Vagina (tissue), 2 donors: ENCODE results near the gene PARVB. TPM values are rescaled to one million over a fixed set of nuclear protein-coding genes. Genes with fewer than 3 reads are reported as not detected.

Experiments used
- DNase-seq, 2 donors: peaks; one replicate each; pipeline ENCODE4 v3.0.0-alpha.2; 2017; ENCODE audit errors: extremely low spot score in 2 of 2
- H3K27ac ChIP-seq: fragments of 200-600 bp; sonication (generic); one replicate; pipeline ENCODE4 v1.5.1; 2019
- H3K27me3 ChIP-seq: fragments of 200-600 bp; sonication (generic); one replicate; pipeline ENCODE4 v1.5.1; 2019
- H3K36me3 ChIP-seq, 2 donors: fragments of 200-600 bp; sonication (generic); one replicate each; pipeline ENCODE4 v1.5.1; 2017 to 2019
- H3K4me1 ChIP-seq: fragments of 200-600 bp; sonication (generic); one replicate; pipeline ENCODE4 v1.5.1; 2019
- H3K4me3 ChIP-seq, 2 donors: fragments of 200-600 bp; sonication (generic); 1 replicate in 1 of 2; 2 replicates in 1 of 2; pipeline ENCODE4 v1.5.1; 2016 to 2019
- H3K9me3 ChIP-seq: fragments of 200-600 bp; sonication (generic); one replicate; pipeline ENCODE4 v1.5.1; 2019
- CTCF ChIP-seq, 3 experiments: fragments of 450-650 bp in 2 of 3; fragments of 200-600 bp in 1 of 3; sonication (generic) in 1 of 3; IDR thresholded peaks; one replicate each; pipeline ENCODE4 v1.5.1; 2017 to 2019; ENCODE audit warnings: antibody characterized with exemption in 3 of 3, mild to moderate bottlenecking in 2 of 3, moderate library complexity in 2 of 3
- POLR2A ChIP-seq, 2 donors: fragments of 450-650 bp; IDR thresholded peaks; one replicate each; pipeline ENCODE4 v1.6.1; 2017; ENCODE audit warnings: antibody characterized with exemption in 2 of 2, mild to moderate bottlenecking in 2 of 2, moderate library complexity in 2 of 2
- POLR2AphosphoS5 ChIP-seq, 2 donors: sonication (generic); formaldehyde crosslinking; IDR thresholded peaks; one replicate each; pipeline ENCODE4 v1.9.0; 2017; ENCODE audit warnings: antibody characterized with exemption in 2 of 2, mild to moderate bottlenecking in 2 of 2, low read depth in 1 of 2; ENCODE audit not compliant: insufficient read depth in 1 of 2
- intact Hi-C: fragments of 100-400 bp; cut with DNase I; formaldehyde crosslinking; loops from one replicate; pipeline ENCODE4 v1.15.1; 2023
- total RNA-seq: library from RNA; depleted of rRNA; stranded (reverse); fragments of >200 nt; gene quantifications from one replicate; pipeline ENCODE4 v1.2.3, GENCODE V29; 2016

PARVB gene
- total RNA-seq, 1 donor from 2014 or later, result 11.3 TPM

DNA sequence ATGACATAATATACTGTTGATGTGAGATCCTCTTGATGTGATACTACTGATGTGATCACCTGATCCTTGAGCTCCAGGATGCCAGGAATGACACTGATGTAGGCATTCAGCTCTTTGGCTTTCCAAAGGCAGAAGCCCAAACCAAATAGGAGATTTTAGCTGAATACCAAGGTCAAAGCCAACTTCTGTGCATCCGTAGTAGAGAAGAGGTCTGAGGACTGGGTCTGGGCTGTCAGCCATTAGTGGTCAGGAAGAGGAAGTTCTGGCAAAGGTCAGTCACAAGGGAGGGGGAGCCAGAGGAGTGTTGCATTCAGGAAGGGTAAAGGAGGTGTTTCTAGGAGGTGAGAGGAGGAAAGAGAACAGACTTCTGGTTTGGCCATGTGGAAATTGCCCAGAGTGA, 103.3 kb downstream of the PARVB start:
- DNase-seq, result no peak

GRCh38 chr22:44128958-44129618, 105.0 kb downstream of the PARVB start:
- TF ChIP-seq POLR2A (IDR thresholded peaks at IDR 0.05) (no peak), POLR2AphosphoS5 (IDR thresholded peaks at IDR 0.05; ENCODE audit: insufficient read depth in 1 of 2, low read depth in 1 of 2) (no peak), CTCF (IDR thresholded peaks at IDR 0.05) (no peak)
- H3K27me3 ChIP-seq, result no peaks in the 10 kb centered on the region
- no peak overlapping the region for H3K4me3 ChIP-seq
- H3K9me3 ChIP-seq, result peaks cover 8% of the 10 kb centered on the region
- H3K4me1 ChIP-seq, result peaks cover 13% of the 10 kb centered on the region
- H3K27ac ChIP-seq, result no peak overlapping the region
- intact Hi-C loops, result no loop called here
- DNase-seq, result no peak
- no peaks in the 10 kb centered on the region for H3K36me3 ChIP-seq

More for the DNA sequence above, 103.3 kb downstream of the PARVB start:
- H3K4me3 ChIP-seq, result no peak overlapping the region
- H3K4me1 ChIP-seq, result peaks cover 13% of the 10 kb centered on the region
- intact Hi-C loops, result no loop called here
- no peak for TF ChIP-seq CTCF (IDR thresholded peaks at IDR 0.05)
- TF ChIP-seq POLR2AphosphoS5 (IDR thresholded peaks at IDR 0.05; ENCODE audit: insufficient read depth in 1 of 2, low read depth in 1 of 2), result no peak
- TF ChIP-seq POLR2A (IDR thresholded peaks at IDR 0.05), result no peak
- H3K27me3 ChIP-seq, result no peaks in the 10 kb centered on the region
- no peak overlapping the region for H3K27ac ChIP-seq
- peaks cover 8% of the 10 kb centered on the region for H3K9me3 ChIP-seq
- H3K36me3 ChIP-seq, result no peaks in the 10 kb centered on the region

DNA sequence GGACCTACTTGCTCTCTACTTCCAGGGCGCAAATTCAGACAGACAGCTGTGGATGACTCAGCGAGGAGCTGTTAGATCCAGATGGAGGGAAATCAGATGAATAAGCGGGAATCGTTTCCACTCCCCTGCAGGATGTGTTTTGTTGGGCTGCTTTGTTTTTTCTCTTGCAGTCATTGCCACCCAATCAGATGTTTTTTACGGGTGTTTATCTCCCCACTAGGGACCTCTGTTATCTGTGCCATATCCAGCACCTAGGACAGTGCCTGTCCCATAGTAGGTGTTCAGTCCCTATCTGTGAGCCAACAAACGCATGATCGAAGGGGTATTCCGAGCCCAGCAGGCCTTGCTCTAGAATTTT, 105.5 kb downstream of the PARVB start:
- intact Hi-C loops, result no loop called here
- TF ChIP-seq POLR2AphosphoS5 (IDR thresholded peaks at IDR 0.05; ENCODE audit: insufficient read depth in 1 of 2, low read depth in 1 of 2) (no peak), CTCF (IDR thresholded peaks at IDR 0.05) (no peak), POLR2A (IDR thresholded peaks at IDR 0.05) (no peak)
- Histone ChIP-seq H3K4me1 (peaks cover 13% of the 10 kb centered on the region), H3K27ac (no peak overlapping the region), H3K36me3 (no peaks in the 10 kb centered on the region), H3K9me3 (peaks cover 8% of the 10 kb centered on the region), H3K27me3 (no peaks in the 10 kb centered on the region), H3K4me3 (no peak overlapping the region)
- DNase-seq, result no peak

GRCh38 chr22:44130076-44130711, 106.1 kb downstream of the PARVB start:
- Histone ChIP-seq H3K27me3 (no peaks in the 10 kb centered on the region), H3K4me3 (no peak overlapping the region), H3K36me3 (peaks cover 0 to 3% of the 10 kb centered on the region in 2 donors), H3K27ac (no peak overlapping the region), H3K9me3 (peaks cover 8% of the 10 kb centered on the region), H3K4me1 (peaks cover 13% of the 10 kb centered on the region)
- DNase-seq, result no peak
- intact Hi-C loops, result no loop called here
- no peak for TF ChIP-seq POLR2AphosphoS5 (IDR thresholded peaks at IDR 0.05; ENCODE audit: insufficient read depth in 1 of 2, low read depth in 1 of 2)
- no peak for TF ChIP-seq POLR2A (IDR thresholded peaks at IDR 0.05)

GRCh38 chr22:44131412-44131811, 107.3 kb downstream of the PARVB start:
- Histone ChIP-seq H3K36me3 (peaks cover 0 to 10% of the 10 kb centered on the region in 2 donors), H3K27ac (no peak overlapping the region), H3K9me3 (peaks cover 6% of the 10 kb centered on the region), H3K4me1 (peaks cover 13% of the 10 kb centered on the region), H3K27me3 (no peaks in the 10 kb centered on the region), H3K4me3 (no peak overlapping the region)
- DNase-seq, result no peak
- intact Hi-C loops, result no loop called here
- TF ChIP-seq POLR2AphosphoS5 (IDR thresholded peaks at IDR 0.05; ENCODE audit: insufficient read depth in 1 of 2, low read depth in 1 of 2) (no peak), POLR2A (IDR thresholded peaks at IDR 0.05) (no peak), CTCF (IDR thresholded peaks at IDR 0.05) (no peak)
